ENCODE measurements around the gene SMIM8.

GRCh38 chr6:87346700-87347099 lies 24.3 kb downstream of the SMIM8 start:
- TF ChIP-seq CTCF (IDR thresholded peaks at IDR 0.05) = no peak
- TF ChIP-seq EZH2 (IDR thresholded peaks at IDR 0.05) = no peak
- no peak for TF ChIP-seq EZH2phosphoT487 (IDR thresholded peaks at IDR 0.05)

Data from neural progenitor cell (in vitro differentiated cells).